ENCODE measurements around the gene KIAA0319L.

KIAA0319L gene

DNA sequence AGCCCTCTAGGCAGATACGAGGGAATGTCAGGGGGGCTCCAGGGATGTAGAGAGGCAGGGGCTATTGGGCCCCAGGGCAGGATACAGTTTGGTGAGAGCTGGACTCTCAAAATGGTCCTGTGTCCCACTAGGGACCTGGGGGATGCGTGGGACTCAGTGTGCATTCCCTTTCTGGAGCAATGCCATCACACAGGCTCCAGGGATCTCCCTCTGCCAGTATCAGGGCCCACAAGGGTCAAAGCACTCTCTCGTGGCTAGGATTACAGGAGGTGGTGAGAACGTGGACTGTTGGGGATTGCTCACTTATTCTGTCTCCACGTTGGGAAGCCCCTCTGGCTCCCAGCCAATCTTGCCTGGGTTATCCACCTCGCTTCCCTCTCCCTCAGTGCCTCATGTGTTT lies 25.8 kb downstream of the KIAA0319L start:
- in situ Hi-C loops (cut with MboI; ENCODE audit: low pct_unique_long_range_greater_than_20kb, low sequenced_read_pairs, unreplicated experiment) = no loop called here
- TF ChIP-seq, protein P1, sequence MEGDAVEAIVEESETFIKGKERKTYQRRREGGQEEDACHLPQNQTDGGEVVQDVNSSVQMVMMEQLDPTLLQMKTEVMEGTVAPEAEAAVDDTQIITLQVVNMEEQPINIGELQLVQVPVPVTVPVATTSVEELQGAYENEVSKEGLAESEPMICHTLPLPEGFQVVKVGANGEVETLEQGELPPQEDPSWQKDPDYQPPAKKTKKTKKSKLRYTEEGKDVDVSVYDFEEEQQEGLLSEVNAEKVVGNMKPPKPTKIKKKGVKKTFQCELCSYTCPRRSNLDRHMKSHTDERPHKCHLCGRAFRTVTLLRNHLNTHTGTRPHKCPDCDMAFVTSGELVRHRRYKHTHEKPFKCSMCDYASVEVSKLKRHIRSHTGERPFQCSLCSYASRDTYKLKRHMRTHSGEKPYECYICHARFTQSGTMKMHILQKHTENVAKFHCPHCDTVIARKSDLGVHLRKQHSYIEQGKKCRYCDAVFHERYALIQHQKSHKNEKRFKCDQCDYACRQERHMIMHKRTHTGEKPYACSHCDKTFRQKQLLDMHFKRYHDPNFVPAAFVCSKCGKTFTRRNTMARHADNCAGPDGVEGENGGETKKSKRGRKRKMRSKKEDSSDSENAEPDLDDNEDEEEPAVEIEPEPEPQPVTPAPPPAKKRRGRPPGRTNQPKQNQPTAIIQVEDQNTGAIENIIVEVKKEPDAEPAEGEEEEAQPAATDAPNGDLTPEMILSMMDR (IDR thresholded peaks at IDR 0.05; ENCODE audit: extremely low read depth, insufficient read depth, missing control alignments) = no peak
- DNase-seq (ENCODE audit: low spot score) = no peak

DNA sequence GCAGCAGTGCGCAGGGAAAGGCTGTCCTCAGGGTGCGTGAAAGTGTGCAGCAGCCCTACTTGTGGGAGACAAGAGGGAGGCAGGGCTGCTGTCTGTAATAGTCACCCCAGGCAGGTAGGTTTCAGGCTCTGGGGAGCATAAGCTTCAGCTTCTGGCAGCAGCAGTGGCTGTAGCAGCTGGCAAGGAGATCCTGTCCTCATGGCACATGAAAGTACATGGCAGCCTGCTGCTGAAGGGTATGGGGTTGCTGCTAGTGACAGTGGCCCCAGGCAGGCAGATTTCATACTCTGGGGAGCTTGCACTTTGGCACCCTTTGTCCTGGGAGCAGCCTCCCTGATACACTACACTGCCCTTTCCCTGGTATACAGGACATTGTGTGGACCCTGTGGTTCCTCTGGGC lies 26.3 kb downstream of the KIAA0319L start:
- TF ChIP-seq, protein P1 (IDR thresholded peaks at IDR 0.05; ENCODE audit: extremely low read depth, insufficient read depth, missing control alignments) = no peak
- DNase-seq (ENCODE audit: low spot score) = no peak
- in situ Hi-C loops (cut with MboI; ENCODE audit: low pct_unique_long_range_greater_than_20kb, low sequenced_read_pairs, unreplicated experiment) = no loop called here

DNA sequence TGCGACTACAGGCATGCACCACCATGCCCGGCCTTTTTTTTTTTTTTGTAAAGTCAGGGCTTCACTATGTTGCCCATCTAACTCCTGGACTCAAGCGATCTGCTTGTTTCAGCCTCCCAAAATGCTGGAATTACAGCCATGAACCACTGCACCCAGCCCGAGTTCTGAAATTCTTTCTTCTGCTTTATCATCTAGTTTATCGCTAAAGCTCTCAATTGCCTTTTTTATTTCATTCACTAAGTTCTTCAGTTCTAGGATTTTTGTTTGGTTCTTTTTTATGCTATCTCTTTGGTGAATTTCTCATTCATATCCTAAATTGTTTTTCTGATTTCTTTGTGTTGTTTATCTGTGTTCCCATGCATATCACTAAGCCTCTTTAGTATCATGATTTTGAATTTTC lies 27.0 kb downstream of the KIAA0319L start:
- TF ChIP-seq, protein P1 (IDR thresholded peaks at IDR 0.05; ENCODE audit: extremely low read depth, insufficient read depth, missing control alignments) = no peak
- in situ Hi-C loops (cut with MboI; ENCODE audit: low pct_unique_long_range_greater_than_20kb, low sequenced_read_pairs, unreplicated experiment) = no loop called here
- no peak for DNase-seq (ENCODE audit: low spot score)

DNA sequence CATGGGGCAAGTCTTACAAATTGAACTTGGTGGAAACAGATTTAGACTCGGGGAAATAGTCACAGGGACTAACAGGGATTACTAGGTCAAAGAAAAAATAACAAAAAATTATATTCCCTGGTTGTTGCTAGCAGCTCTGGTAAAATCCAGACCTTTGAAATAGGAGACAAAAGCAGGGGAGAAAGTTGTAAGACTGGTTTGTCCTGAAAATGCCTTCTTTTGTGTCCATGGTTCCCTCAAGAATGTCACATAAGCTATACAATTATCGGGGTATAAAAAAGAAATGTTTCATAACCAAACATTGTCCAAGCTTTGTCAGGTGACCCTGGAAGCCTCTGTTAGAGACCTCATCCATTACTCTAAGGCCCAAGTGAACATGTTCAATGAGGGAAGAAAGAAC lies 33.1 kb downstream of the KIAA0319L start:
- TF ChIP-seq, protein P1 (IDR thresholded peaks at IDR 0.05; ENCODE audit: extremely low read depth, insufficient read depth, missing control alignments) = no peak
- in situ Hi-C loops (cut with MboI; ENCODE audit: low pct_unique_long_range_greater_than_20kb, low sequenced_read_pairs, unreplicated experiment) = no loop called here
- no peak for DNase-seq (ENCODE audit: low spot score)

DNA sequence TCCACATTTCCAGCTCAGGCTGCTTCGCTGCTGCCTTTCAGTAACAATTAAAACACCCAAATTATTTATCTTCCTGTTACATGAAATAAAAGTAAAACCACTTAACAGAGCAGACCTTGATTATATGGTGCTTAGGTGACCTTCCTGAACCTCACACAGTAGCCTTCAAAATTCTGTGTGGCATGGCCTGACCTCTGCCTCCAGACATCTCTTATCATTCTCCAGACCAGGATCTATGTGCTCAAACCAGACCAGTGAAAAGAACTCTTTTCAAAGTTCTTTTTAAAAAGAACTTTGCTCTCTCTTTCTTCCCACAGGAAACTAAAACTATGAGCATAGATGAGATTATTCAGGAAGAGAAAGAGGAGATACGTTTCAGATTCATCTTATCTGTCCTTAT lies 37.8 kb downstream of the KIAA0319L start:
- in situ Hi-C loops (cut with MboI; ENCODE audit: low pct_unique_long_range_greater_than_20kb, low sequenced_read_pairs, unreplicated experiment) = no loop called here
- TF ChIP-seq, protein P1 (IDR thresholded peaks at IDR 0.05; ENCODE audit: extremely low read depth, insufficient read depth, missing control alignments) = no peak

DNA sequence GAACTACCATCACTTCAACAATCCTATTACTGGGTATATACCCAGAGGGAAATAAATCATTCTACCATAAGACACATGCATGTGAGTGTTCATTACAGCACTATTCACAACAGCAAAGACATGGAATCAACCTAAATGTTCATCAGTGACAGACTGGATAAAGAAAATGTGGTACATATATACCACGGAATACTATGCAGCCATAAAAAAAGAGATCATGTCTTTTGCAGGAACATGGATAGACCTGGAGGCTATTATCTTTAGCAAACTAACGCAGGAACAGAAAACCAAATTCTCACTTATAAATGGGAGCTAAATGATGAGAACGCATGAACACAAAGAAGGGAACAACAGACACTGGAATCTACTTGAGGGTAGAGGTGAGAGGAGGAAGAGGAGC lies 39.0 kb downstream of the KIAA0319L start:
- DNase-seq (ENCODE audit: low spot score) = no peak
- TF ChIP-seq, protein P1 (IDR thresholded peaks at IDR 0.05; ENCODE audit: extremely low read depth, insufficient read depth, missing control alignments) = no peak
- in situ Hi-C loops (cut with MboI; ENCODE audit: low pct_unique_long_range_greater_than_20kb, low sequenced_read_pairs, unreplicated experiment) = no loop called here

More for the DNA sequence above, 37.8 kb downstream of the KIAA0319L start:
- no peak for DNase-seq (ENCODE audit: low spot score)

DNA sequence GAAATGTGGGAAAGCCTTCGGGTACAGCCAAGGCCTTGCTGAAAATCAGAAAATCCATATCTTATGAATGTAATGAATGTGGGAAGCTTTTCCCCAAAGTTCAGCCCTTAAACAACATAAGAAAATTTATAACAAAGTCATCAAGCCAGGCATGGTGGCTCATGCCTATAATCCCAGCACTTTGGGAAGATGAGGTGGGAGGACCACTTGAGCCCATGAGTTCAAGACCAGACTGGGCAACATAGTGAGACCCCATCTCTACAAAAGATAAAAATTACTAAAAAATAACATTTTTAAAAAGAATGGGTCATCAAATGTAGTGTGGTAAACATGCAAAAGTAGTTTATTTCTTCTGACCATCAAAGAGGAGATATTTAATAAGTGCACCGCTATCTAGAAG lies 45.9 kb downstream of the KIAA0319L start:
- in situ Hi-C loops (cut with MboI; ENCODE audit: low pct_unique_long_range_greater_than_20kb, low sequenced_read_pairs, unreplicated experiment) = no loop called here

More for the DNA sequence above, 45.9 kb downstream of the KIAA0319L start:
- no peak for DNase-seq (ENCODE audit: low spot score)
- TF ChIP-seq, protein P1 (IDR thresholded peaks at IDR 0.05; ENCODE audit: extremely low read depth, insufficient read depth, missing control alignments) = no peak

All from GM13977 (cell line).